Spleen (tissue), 11 donors: ENCODE results near the gene ARID5A. TPM values are rescaled to one million over a fixed set of nuclear protein-coding genes. Genes with fewer than 3 reads are reported as not detected.

Experiments used
- DNase-seq: peaks from one replicate; pipeline ENCODE4 v3.0.0-alpha.2; 2020
- H3K27ac ChIP-seq, 8 donors: fragments of 200-600 bp; sonication (generic) in 7 of 8; 1 replicate in 4 of 8; 2 replicates in 4 of 8; pipeline versions ENCODE4 v1.5.0 to v1.8.0; 2016 to 2021; ENCODE audit warnings: inconsistent platforms in 4 of 8, mild to moderate bottlenecking in 4 of 8, moderate library complexity in 1 of 8
- H3K27me3 ChIP-seq, 7 donors: fragments of 200-600 bp; sonication (generic) in 6 of 7; replicated peaks in 1 of 7; 1 replicate in 4 of 7; 2 replicates in 3 of 7; pipeline versions ENCODE4 v1.5.0 to v1.8.0; 2016 to 2021; ENCODE audit warnings: inconsistent platforms in 3 of 7, mild to moderate bottlenecking in 1 of 7
- H3K36me3 ChIP-seq, 6 donors: fragments of 200-600 bp; sonication (generic) in 5 of 6; 1 replicate in 4 of 6; 2 replicates in 2 of 6; pipeline versions ENCODE4 v1.5.0 to v1.8.0; 2016 to 2021; ENCODE audit warnings: inconsistent platforms in 2 of 6
- H3K4me1 ChIP-seq, 6 donors: fragments of 200-600 bp; sonication (generic) in 5 of 6; 1 replicate in 3 of 6; 2 replicates in 3 of 6; pipeline versions ENCODE4 v1.5.0 to v1.8.0; 2016 to 2021; ENCODE audit warnings: inconsistent platforms in 3 of 6
- H3K4me3 ChIP-seq, 8 donors: fragments of 200-600 bp; sonication (generic) in 7 of 8; 1 replicate in 4 of 8; 2 replicates in 4 of 8; pipeline versions ENCODE4 v1.5.0 to v1.8.0; 2016 to 2021; ENCODE audit warnings: inconsistent platforms in 4 of 8, mild to moderate bottlenecking in 4 of 8, moderate library complexity in 2 of 8
- H3K9me3 ChIP-seq, 8 donors: fragments of 200-600 bp; sonication (generic) in 7 of 8; 1 replicate in 4 of 8; 2 replicates in 4 of 8; pipeline versions ENCODE4 v1.5.0 to v1.8.0; 2016 to 2021; ENCODE audit warnings: inconsistent platforms in 4 of 8
- POLR2A ChIP-seq, 3 donors: fragments of 450-650 bp; IDR thresholded peaks; one replicate each; pipeline ENCODE4 v1.5.1; 2017; ENCODE audit warnings: antibody characterized with exemption in 3 of 3, mild to moderate bottlenecking in 1 of 3
- POLR2AphosphoS5 ChIP-seq, 3 donors: sonication (generic); formaldehyde crosslinking; IDR thresholded peaks; one replicate each; pipeline ENCODE4 v1.5.1; 2017; ENCODE audit warnings: antibody characterized with exemption in 3 of 3
- WGBS, 5 donors: extraction: QIAGEN DNeasy Blood & Tissue Kit in 3 of 5; methylation state at CpG; one replicate each; pipeline versions ENCODE4 v1.1.5 to v1.1.7; 2013 to 2018; 5-methylcytosine and 5-hydroxymethylcytosine counted together
- intact Hi-C: fragments of 100-400 bp; cut with DNase I; formaldehyde crosslinking; loops from one replicate; pipeline ENCODE4 v1.15.0; 2023; ENCODE audit warnings: low total_unique reads
- polyA plus RNA-seq, 3 donors: library from polyadenylated mRNA; stranded (reverse); fragments of 200-250 nt; gene quantifications; one replicate each; pipeline ENCODE4 v1.2.1, GENCODE V29; 2013
- total RNA-seq, 7 donors: library from RNA; depleted of rRNA in 3 of 7; stranded (reverse); fragments of >200 nt in 3 of 7; fragmentation: NEBNext Ultra II Directional in 4 of 7; extraction: Animal tissue kit (Norgen Biotek cat#: 25700) in 4 of 7; gene quantifications; one replicate each; pipeline versions ENCODE4 v1.1.0 to v1.2.1, GENCODE V29; 2016 to 2021
- TF ChIP-seq, protein P1 (sequence below), 11 experiments: fragments of 200-600 bp in 7 of 11; fragments of 450-650 bp in 4 of 11; sonication (generic) in 4 of 11; IDR thresholded peaks in 8 of 11; conservative IDR thresholded peaks in 3 of 11; 1 replicate in 7 of 11; 2 replicates in 4 of 11; pipeline versions ENCODE4 v1.4.0 to v1.8.0; 2016 to 2021; ENCODE audit warnings: antibody characterized with exemption in 11 of 11, inconsistent platforms in 4 of 11, mild to moderate bottlenecking in 1 of 11
- donor health status: healthy with polysubstance abuse.
- donor health status: DM: no; HTN: no; CAD: no; lungs with moderate emphysema.
- donor health status: DM: no; HTN: no; CAD: no.
- donor health status: Bipolar disorder and iron deficiency.
- donor health status: healthy.
- donor health status: DM: no; HTN: no; CAD: no.
- donor health status: DM: yes; HTN: yes; CAD: no.

The ARID5A gene
- total and polyA plus RNA-seq, 10 donors, result 30.8 to 121 (median 48.9) TPM

- no peak overlapping the region for H3K4me3 ChIP-seq
- peaks cover 0 to 13% (median 0%) of the 10 kb centered on the region in 6 donors for H3K36me3 ChIP-seq
- H3K27me3 ChIP-seq, result no peaks in the 10 kb centered on the region
- no peaks in the 10 kb centered on the region for H3K4me1 ChIP-seq
- 91 to 100% (median 100%) methylated on average over 2 of the region's 2 CpGs for WGBS, 5 donors
- H3K27ac ChIP-seq, result no peak overlapping the region
- intact Hi-C loops, result no loop called here
- H3K9me3 ChIP-seq, result no peaks in the 10 kb centered on the region
- DNase-seq, result no peak
- TF ChIP-seq POLR2AphosphoS5 (IDR thresholded peaks at IDR 0.05), result no peak
Observed at GRCh38 chr2:96579422-96579821, 42.9 kb downstream of the ARID5A start.

GRCh38 chr2:96580771-96581170 is 44.2 kb downstream of the ARID5A start:
- no peaks in the 10 kb centered on the region for H3K27me3 ChIP-seq
- no peak for DNase-seq
- no peaks in the 10 kb centered on the region for H3K9me3 ChIP-seq
- no peak overlapping the region for H3K4me3 ChIP-seq
- H3K27ac ChIP-seq, result no peak overlapping the region
- intact Hi-C loops, result no loop called here
- H3K36me3 ChIP-seq, result peaks cover 0 to 19% (median 0%) of the 10 kb centered on the region in 6 donors
- 88 to 95% (median 94%) methylated on average over 3 to 4 of the region's 4 CpGs for WGBS, 5 donors
- TF ChIP-seq POLR2AphosphoS5 (IDR thresholded peaks at IDR 0.05) (no peak), POLR2A (IDR thresholded peaks at IDR 0.05) (no peak)
- TF ChIP-seq, protein P1, sequence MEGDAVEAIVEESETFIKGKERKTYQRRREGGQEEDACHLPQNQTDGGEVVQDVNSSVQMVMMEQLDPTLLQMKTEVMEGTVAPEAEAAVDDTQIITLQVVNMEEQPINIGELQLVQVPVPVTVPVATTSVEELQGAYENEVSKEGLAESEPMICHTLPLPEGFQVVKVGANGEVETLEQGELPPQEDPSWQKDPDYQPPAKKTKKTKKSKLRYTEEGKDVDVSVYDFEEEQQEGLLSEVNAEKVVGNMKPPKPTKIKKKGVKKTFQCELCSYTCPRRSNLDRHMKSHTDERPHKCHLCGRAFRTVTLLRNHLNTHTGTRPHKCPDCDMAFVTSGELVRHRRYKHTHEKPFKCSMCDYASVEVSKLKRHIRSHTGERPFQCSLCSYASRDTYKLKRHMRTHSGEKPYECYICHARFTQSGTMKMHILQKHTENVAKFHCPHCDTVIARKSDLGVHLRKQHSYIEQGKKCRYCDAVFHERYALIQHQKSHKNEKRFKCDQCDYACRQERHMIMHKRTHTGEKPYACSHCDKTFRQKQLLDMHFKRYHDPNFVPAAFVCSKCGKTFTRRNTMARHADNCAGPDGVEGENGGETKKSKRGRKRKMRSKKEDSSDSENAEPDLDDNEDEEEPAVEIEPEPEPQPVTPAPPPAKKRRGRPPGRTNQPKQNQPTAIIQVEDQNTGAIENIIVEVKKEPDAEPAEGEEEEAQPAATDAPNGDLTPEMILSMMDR (IDR thresholded peaks at IDR 0.05 in 8 of 11, conservative IDR thresholded peaks at IDR 0.05 in 3 of 11), result no peak
- no peaks in the 10 kb centered on the region for H3K4me1 ChIP-seq

DNA sequence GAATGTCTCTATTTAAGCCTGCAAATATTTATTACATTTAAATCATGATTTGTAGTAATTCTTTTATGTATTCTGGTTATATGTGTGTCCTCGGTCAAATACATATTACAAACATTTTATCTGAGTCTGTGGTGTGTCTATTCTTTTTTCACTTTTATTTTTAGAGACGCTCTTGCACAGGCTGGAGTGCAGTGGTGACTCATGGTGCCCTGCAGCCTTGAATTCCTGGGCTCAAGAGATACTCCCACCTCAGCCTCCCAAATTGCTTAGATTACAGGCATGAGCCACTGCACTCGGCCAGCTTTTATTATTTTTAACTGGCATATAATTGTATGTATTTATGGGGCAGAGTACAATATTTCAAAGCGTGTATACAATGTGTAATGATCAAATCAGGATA is 47.5 kb downstream of the ARID5A start:
- peaks cover 0 to 32% (median 0%) of the 10 kb centered on the region in 6 donors for H3K36me3 ChIP-seq
- intact Hi-C loops, result no loop called here
- 90 to 95% (median 93%) methylated on average over 4 of the region's 4 CpGs for WGBS, 5 donors

GRCh38 chr2:96587843-96588242 is 51.3 kb downstream of the ARID5A start:
- Histone ChIP-seq H3K27ac (no peak overlapping the region), H3K27me3 (no peaks in the 10 kb centered on the region), H3K9me3 (no peaks in the 10 kb centered on the region), H3K4me1 (peaks cover 0 to 9% (median 0%) of the 10 kb centered on the region in 6 donors), H3K36me3 (peaks cover 0 to 57% (median 3%) of the 10 kb centered on the region in 6 donors), H3K4me3 (no peak overlapping the region)
- 91 to 100% (median 96%) methylated on average over 1 of the region's 1 CpG for WGBS, 5 donors
- no peak for DNase-seq
- TF ChIP-seq POLR2AphosphoS5 (IDR thresholded peaks at IDR 0.05) (no peak), POLR2A (IDR thresholded peaks at IDR 0.05) (no peak)
- TF ChIP-seq, protein P1 (IDR thresholded peaks at IDR 0.05 in 8 of 11, conservative IDR thresholded peaks at IDR 0.05 in 3 of 11), result no peak
- intact Hi-C loops, result no loop called here

More for the DNA sequence above, 47.5 kb downstream of the ARID5A start:
- TF ChIP-seq, protein P1 (IDR thresholded peaks at IDR 0.05 in 8 of 11, conservative IDR thresholded peaks at IDR 0.05 in 3 of 11), result no peak
- TF ChIP-seq POLR2AphosphoS5 (IDR thresholded peaks at IDR 0.05) (no peak), POLR2A (IDR thresholded peaks at IDR 0.05) (no peak)
- Histone ChIP-seq H3K9me3 (no peaks in the 10 kb centered on the region), H3K4me3 (no peak overlapping the region), H3K27me3 (no peaks in the 10 kb centered on the region), H3K27ac (no peak overlapping the region), H3K4me1 (no peaks in the 10 kb centered on the region)
- no peak for DNase-seq

- TF ChIP-seq, protein P1 (IDR thresholded peaks at IDR 0.05 in 8 of 11, conservative IDR thresholded peaks at IDR 0.05 in 3 of 11), result no peak
- no peak for TF ChIP-seq POLR2AphosphoS5 (IDR thresholded peaks at IDR 0.05)
- Histone ChIP-seq H3K27me3 (no peaks in the 10 kb centered on the region), H3K27ac (no peak overlapping the region), H3K36me3 (peaks cover 0 to 70% (median 34%) of the 10 kb centered on the region in 6 donors), H3K9me3 (no peaks in the 10 kb centered on the region), H3K4me3 (no peak overlapping the region), H3K4me1 (peaks cover 0 to 28% (median 14%) of the 10 kb centered on the region in 6 donors)
- 83 to 92% (median 89%) methylated on average over 2 of the region's 2 CpGs for WGBS, 5 donors
- no peak for DNase-seq
- intact Hi-C loops, result no loop called here
Observed at GRCh38 chr2:96591054-96591453, 54.5 kb downstream of the ARID5A start.
